Fibroblast of lung (primary cell): ENCODE results near the gene PPP1R3F. TPM values are rescaled to one million over a fixed set of nuclear protein-coding genes. Genes with fewer than 3 reads are reported as not detected.
"Not testable (repeated sequence)": the region's sequence is repeated elsewhere in the genome, so short reads cannot be mapped to it uniquely, and the experiment has no call there.

Experiments used
- DNase-seq, 2 donors: peaks; one replicate each; pipeline versions ENCODE4 v3.0.0 to v3.0.0-alpha.2; 2010; ENCODE audit warnings: low read depth in 2 of 2
- H2AFZ ChIP-seq: 2 replicates; pipeline ENCODE4 v1.5.1; 2012; ENCODE audit warnings: low read length, control low read depth, inconsistent platforms
- H3K27ac ChIP-seq: 2 replicates; pipeline ENCODE4 v1.5.1; 2011; ENCODE audit warnings: low read length, control low read depth; ENCODE audit not compliant: insufficient read depth
- H3K27me3 ChIP-seq: 2 replicates; pipeline ENCODE4 v1.5.1; 2011; ENCODE audit warnings: mild to moderate bottlenecking, low read length; ENCODE audit not compliant: control insufficient read depth, insufficient read depth
- H3K36me3 ChIP-seq: 2 replicates; pipeline ENCODE4 v1.5.1; 2011; ENCODE audit warnings: low read length; ENCODE audit not compliant: control insufficient read depth, insufficient read depth
- H3K4me1 ChIP-seq: 2 replicates; pipeline ENCODE4 v1.5.1; 2011; ENCODE audit warnings: low read length; ENCODE audit not compliant: control insufficient read depth, insufficient read depth; ENCODE audit errors: extremely low read depth
- H3K4me2 ChIP-seq: 2 replicates; pipeline ENCODE4 v1.5.1; 2011; ENCODE audit warnings: low read length, control low read depth; ENCODE audit not compliant: insufficient read depth; ENCODE audit errors: extremely low read depth
- H3K4me3 ChIP-seq, 4 experiments: fragments of 200-600 bp in 1 of 4; sonication (generic) in 1 of 4; replicated peaks in 1 of 4; 2 replicates each; pipeline ENCODE4 v1.5.1; 2011 to 2016; ENCODE audit warnings: low read length in 4 of 4, low read depth in 3 of 4, mild to moderate bottlenecking in 3 of 4, control low read depth in 2 of 4, inconsistent platforms in 1 of 4, mixed read lengths in 1 of 4; ENCODE audit not compliant: insufficient read depth in 1 of 4; ENCODE audit errors: control extremely low read depth in 1 of 4
- H3K79me2 ChIP-seq: 2 replicates; pipeline ENCODE4 v1.5.1; 2012; ENCODE audit warnings: mild to moderate bottlenecking, low read length, inconsistent platforms; ENCODE audit not compliant: control insufficient read depth, insufficient read depth
- H3K9ac ChIP-seq: 2 replicates; pipeline ENCODE4 v1.5.1; 2011; ENCODE audit warnings: mild to moderate bottlenecking, low read length, control low read depth; ENCODE audit not compliant: insufficient read depth
- H3K9me3 ChIP-seq: 2 replicates; pipeline ENCODE4 v1.5.1; 2012; ENCODE audit warnings: low read depth, low read length; ENCODE audit not compliant: control insufficient read depth, insufficient read depth
- H4K20me1 ChIP-seq: 2 replicates; pipeline ENCODE4 v1.5.1; 2011; ENCODE audit warnings: low read length; ENCODE audit not compliant: control insufficient read depth, insufficient read depth; ENCODE audit errors: extremely low read depth
- CTCF ChIP-seq, 2 donors: IDR thresholded peaks in 1 of 2; conservative IDR thresholded peaks in 1 of 2; 1 replicate in 1 of 2; 2 replicates in 1 of 2; pipeline ENCODE4 v1.5.1; 2011 to 2012; ENCODE audit warnings: low read length in 2 of 2, control low read depth in 1 of 2, inconsistent platforms in 1 of 2, low read depth in 1 of 2, mild to moderate bottlenecking in 1 of 2
- EZH2 ChIP-seq: IDR thresholded peaks from 2 replicates; pipeline ENCODE4 v1.5.1; 2012; ENCODE audit warnings: low read length, control low read depth, mild to moderate bottlenecking; ENCODE audit errors: missing control alignments
- polyA plus RNA-seq, 2 donors: library from polyadenylated mRNA; depleted of rRNA in 1 of 2; stranded (reverse) in 1 of 2; unstranded in 1 of 2; fragments of >200 nt; gene quantifications; 2 replicates each; pipeline ENCODE4 v1.2.1, GENCODE V29; 2011 to 2012; ENCODE audit warnings: missing spikeins in 1 of 2
- total RNA-seq: library from RNA; depleted of rRNA; stranded (reverse); fragments of >200 nt; gene quantifications from 2 replicates; pipeline ENCODE4 v1.2.1, GENCODE V29; 2014

Gene PPP1R3F
- total and polyA plus RNA-seq, 2 donors (not counting 1 experiment from before 2014, with no cell fraction given): 0.93 to 6.8 TPM

- Histone ChIP-seq H3K4me2 (no peak overlapping the region), H3K9me3 (no peaks in the 10 kb centered on the region), H3K27ac (no peak overlapping the region), H3K4me1 (peaks cover 3% of the 10 kb centered on the region), H3K79me2 (no peaks in the 10 kb centered on the region), H3K9ac (no peak overlapping the region), H3K4me3 (no peak overlapping the region), H3K27me3 (no peaks in the 10 kb centered on the region), H3K36me3 (no peaks in the 10 kb centered on the region), H4K20me1 (no peaks in the 10 kb centered on the region), H2AFZ (no peak overlapping the region)
- DNase-seq: no peak
- no peak for TF ChIP-seq EZH2
- TF ChIP-seq CTCF (conservative IDR thresholded peaks at IDR 0.05 in 1 of 2, IDR thresholded peaks at IDR 0.05 in 1 of 2; ENCODE audit: low read depth in 1 of 2, low read length in 2 of 2): no peak
Measured at GRCh38 chrX:49312176-49312575, 42.6 kb downstream of the PPP1R3F start.

- H2AFZ ChIP-seq: no peak overlapping the region
- no peaks in the 10 kb centered on the region for H4K20me1 ChIP-seq
- no peaks in the 10 kb centered on the region for H3K27me3 ChIP-seq
- H3K9ac ChIP-seq: no peak overlapping the region
- no peaks in the 10 kb centered on the region for H3K4me1 ChIP-seq
- no peaks in the 10 kb centered on the region for H3K9me3 ChIP-seq
- no peaks in the 10 kb centered on the region for H3K36me3 ChIP-seq
- H3K27ac ChIP-seq: no peak overlapping the region
- DNase-seq: no peak
- no peak overlapping the region for H3K4me3 ChIP-seq
- H3K79me2 ChIP-seq: no peaks in the 10 kb centered on the region
- no peak overlapping the region for H3K4me2 ChIP-seq
- no peak for TF ChIP-seq CTCF (conservative IDR thresholded peaks at IDR 0.05 in 1 of 2, IDR thresholded peaks at IDR 0.05 in 1 of 2; ENCODE audit: low read depth in 1 of 2, low read length in 2 of 2)
- TF ChIP-seq EZH2: no peak
Measured at GRCh38 chrX:49316085-49316484, 46.5 kb downstream of the PPP1R3F start.

GRCh38 chrX:49321737-49322136, 52.1 kb downstream of the PPP1R3F start, which contains the start of gene GAGE12J:
TSS of gene GAGE12J (plus strand) at chrX:49322037. CDS start at chrX:49323194, 1,157 bp downstream.
- not testable (repeated sequence) for H3K9ac ChIP-seq, H3K4me1 ChIP-seq, H4K20me1 ChIP-seq, H3K27ac ChIP-seq, H3K4me2 ChIP-seq, DNase-seq, H3K9me3 ChIP-seq, H3K79me2 ChIP-seq, H3K36me3 ChIP-seq, H3K4me3 ChIP-seq, H3K27me3 ChIP-seq, H2AFZ ChIP-seq

- not testable (repeated sequence) for H3K27ac ChIP-seq, DNase-seq, H3K4me3 ChIP-seq
Measured at GRCh38 chrX:49322266-49322665, 52.7 kb downstream of the PPP1R3F start.

GRCh38 chrX:49323735-49324134, 54.1 kb downstream of the PPP1R3F start:
- not testable (repeated sequence) for H4K20me1 ChIP-seq, H3K36me3 ChIP-seq, H3K27ac ChIP-seq, H3K4me2 ChIP-seq, H3K4me3 ChIP-seq, H3K79me2 ChIP-seq, DNase-seq, H3K4me1 ChIP-seq, H3K9me3 ChIP-seq, H3K9ac ChIP-seq, H3K27me3 ChIP-seq, H2AFZ ChIP-seq

More at GRCh38 chrX:49322266-49322665, 52.7 kb downstream of the PPP1R3F start:
- not testable (repeated sequence) for H3K9me3 ChIP-seq, H3K4me2 ChIP-seq, H3K27me3 ChIP-seq, H3K36me3 ChIP-seq, H2AFZ ChIP-seq, H3K79me2 ChIP-seq, H3K9ac ChIP-seq, H4K20me1 ChIP-seq, H3K4me1 ChIP-seq
